HepG2 (cell line): ENCODE data around the gene RRAD. TPM values are rescaled to one million over a fixed set of nuclear protein-coding genes. Genes with fewer than 3 reads are reported as not detected.

Experiments
- ATAC-seq: fragments of 200-7000 bp; cut with Tn5 transposase; 3 replicates; pipeline ENCODE4 v1.9.1; 2020; ENCODE audit warnings: mild to moderate bottlenecking, moderate library complexity
- BruUV-seq: library from RNA; stranded (reverse); fragments of 400-500 nt; replicated peaks from 2 replicates; lab custom pipeline; 2021; lab: Mats Ljungman, UMichigan
- CTCF ChIA-PET: fragments of 300-600 bp; formaldehyde crosslinking; extraction: SDS; loops from one replicate; lab custom pipeline; 2021; ENCODE audit warnings: low total read pairs, inconsistent platforms, low intra/inter-chr PET ratio; lab: Yijun Ruan, JAX
- POLR2A ChIA-PET: fragments of 350-600 bp; sonication (Branson Sonifier 250); formaldehyde crosslinking; loops from one replicate; lab custom pipeline; 2020; ENCODE audit warnings: antibody characterized with exemption, inconsistent platforms; lab: Yijun Ruan, JAX
- DNase-seq: peaks from one replicate; pipeline ENCODE4 v3.0.0-alpha.2; 2015; ENCODE audit warnings: low spot score
- FAIRE-seq: peaks from 3 replicates; lab custom pipeline; 2011; peaks lifted over from hg19 to GRCh38; lab: Jason Lieb, UNC
- H2AFZ ChIP-seq: one replicate; pipeline ENCODE4 v1.6.1; 2011; ENCODE audit warnings: low read length, inconsistent platforms
- H3K27ac ChIP-seq: fragments of 300-600 bp; 3 replicates; pipeline ENCODE4 v1.8.0; 2011; ENCODE audit warnings: mixed run types, mild to moderate bottlenecking, mixed read lengths, low read length, inconsistent platforms; ENCODE audit not compliant: insufficient read depth; ENCODE audit errors: extremely low read length
- H3K27me3 ChIP-seq, 2 experiments: fragments of 200-600 bp in 1 of 2; 2 replicates in 1 of 2; 3 replicates in 1 of 2; pipeline versions ENCODE4 v1.6.0 to v1.8.0; 2011; ENCODE audit warnings: low read length in 2 of 2, mild to moderate bottlenecking in 2 of 2, moderate library complexity in 2 of 2, inconsistent platforms in 1 of 2; ENCODE audit not compliant: insufficient read depth in 2 of 2, control insufficient read depth in 1 of 2
- H3K36me3 ChIP-seq, 2 experiments: fragments of 200-600 bp in 1 of 2; replicated peaks in 1 of 2; 2 replicates in 1 of 2; 3 replicates in 1 of 2; pipeline versions ENCODE4 v1.5.1 to v1.8.0; 2011; ENCODE audit warnings: low read length in 2 of 2, inconsistent platforms in 1 of 2; ENCODE audit not compliant: insufficient read depth in 2 of 2, control insufficient read depth in 1 of 2
- H3K4me1 ChIP-seq: 2 replicates; pipeline ENCODE4 v1.5.1; 2012; ENCODE audit warnings: low read length, inconsistent platforms; ENCODE audit not compliant: insufficient read depth
- H3K4me2 ChIP-seq: 2 replicates; pipeline ENCODE4 v1.6.0; 2011; ENCODE audit warnings: low read depth, low read length, inconsistent platforms
- H3K4me3 ChIP-seq, 3 experiments: fragments of 200-600 bp in 1 of 3; sonication (generic), shearing (Covaris generic) in 1 of 3; replicated peaks in 1 of 3; 2 replicates each; pipeline ENCODE4 v1.5.1; 2011 to 2016; ENCODE audit warnings: low read length in 3 of 3, inconsistent platforms in 2 of 3, low read depth in 2 of 3, mild to moderate bottlenecking in 2 of 3, control low read depth in 1 of 3, mixed read lengths in 1 of 3; ENCODE audit not compliant: insufficient read depth in 1 of 3
- H3K79me2 ChIP-seq: one replicate; pipeline ENCODE4 v1.6.1; 2011; ENCODE audit warnings: low read length, inconsistent platforms; ENCODE audit not compliant: insufficient read depth
- H3K9ac ChIP-seq: 2 replicates; pipeline ENCODE4 v1.6.0; 2011; ENCODE audit warnings: mild to moderate bottlenecking, low read depth, low read length, inconsistent platforms; ENCODE audit not compliant: insufficient read depth
- H3K9me3 ChIP-seq: 2 replicates; pipeline ENCODE4 v1.5.1; 2012; ENCODE audit warnings: mild to moderate bottlenecking, low read length
- H4K20me1 ChIP-seq: 2 replicates; pipeline ENCODE4 v1.6.0; 2011; ENCODE audit warnings: inconsistent platforms, mild to moderate bottlenecking, low read length, moderate library complexity; ENCODE audit not compliant: insufficient read depth
- JARID2 ChIP-seq: sonication (generic); formaldehyde crosslinking; IDR thresholded peaks from 2 replicates; pipeline ENCODE4 v1.8.1; 2023; ENCODE audit warnings: missing genetic modification reagents, inconsistent platforms; ENCODE audit not compliant: insufficient replicate concordance
- NFE2L2 ChIP-seq: fragments of 150-350 bp; IDR thresholded peaks from 2 replicates; pipeline ENCODE4 v1.6.1; 2014; ENCODE audit warnings: low read length
- NFKBIZ ChIP-seq: IDR thresholded peaks from 2 replicates; pipeline ENCODE4 v1.6.1; 2018; ENCODE audit warnings: missing genetic modification reagents, missing compliant biosample characterization
- TFAP4 ChIP-seq: sonication (generic); IDR thresholded peaks from 2 replicates; pipeline ENCODE4 v1.6.1; 2016; ENCODE audit warnings: low read depth, borderline replicate concordance
- ZBTB21 ChIP-seq: sonication (generic); formaldehyde crosslinking; IDR thresholded peaks from 2 replicates; pipeline ENCODE4 v1.4.0; 2020; ENCODE audit warnings: missing genetic modification reagents
- ZFAT ChIP-seq: sonication (generic); formaldehyde crosslinking; conservative IDR thresholded peaks from 2 replicates; pipeline ENCODE4 v1.8.1; 2023; ENCODE audit warnings: missing genetic modification reagents, inconsistent platforms
- ZMYM3 ChIP-seq: sonication (generic); formaldehyde crosslinking; IDR thresholded peaks from 2 replicates; pipeline ENCODE4 v1.5.1; 2020; ENCODE audit warnings: mild to moderate bottlenecking, missing genetic modification reagents
- WGBS: methylation state at CpG from one replicate; pipeline ENCODE4 v1.1.6; 2017; ENCODE audit warnings: low lambda C conversion rate; 5-methylcytosine and 5-hydroxymethylcytosine counted together
- in situ Hi-C: cut with HindIII; loops from 2 replicates; pipeline ENCODE4 v1.10.0; 2017; ENCODE audit warnings: low pct_unique_long_range_greater_than_20kb; ENCODE audit not compliant: extremely low pct_ligation_motif_present
- intact Hi-C: fragments of 100-400 bp; cut with micrococcal nuclease; formaldehyde crosslinking; loops from one replicate; pipeline ENCODE4 v1.10.0; 2022; ENCODE audit not compliant: unreplicated experiment
- polyA plus RNA-seq, 8 experiments: library from polyadenylated mRNA; depleted of rRNA in 3 of 8; stranded (reverse) in 7 of 8; unstranded in 1 of 8; fragments of >200 nt; fragmentation: Illumina TruSeq in 4 of 8; extraction: Trizol in 4 of 8; gene quantifications; 2 replicates each; pipeline versions ENCODE4 v1.2.1 to v1.2.3, GENCODE V29; 2011 to 2016; ENCODE audit warnings: low read depth in 4 of 8, missing spikeins in 1 of 8, mixed read lengths in 1 of 8; ENCODE audit not compliant: insufficient read depth in 1 of 8
- total RNA-seq, 5 experiments: library from RNA; depleted of rRNA; stranded (reverse); fragments of >200 nt; fragmentation: Illumina TruSeq; extraction: Trizol; gene quantifications; 2 replicates each; pipeline ENCODE4 v1.2.3, GENCODE V29; 2016; ENCODE audit warnings: low read depth in 1 of 5
- TF ChIP-seq, protein P1 (sequence below): sonication (generic); formaldehyde crosslinking; IDR thresholded peaks from 2 replicates; pipeline ENCODE4 v1.5.0; 2020; ENCODE audit warnings: missing genetic modification reagents
- TF ChIP-seq, protein P2 (sequence below): sonication (generic); formaldehyde crosslinking; IDR thresholded peaks from 2 replicates; pipeline ENCODE4 v1.8.0; 2022; ENCODE audit warnings: missing genetic modification reagents, mild to moderate bottlenecking, borderline replicate concordance
- TF ChIP-seq, protein P3 (sequence below): sonication (generic); formaldehyde crosslinking; IDR thresholded peaks from 2 replicates; pipeline ENCODE4 v1.4.0; 2020; ENCODE audit warnings: missing genetic modification reagents, borderline replicate concordance
- TF ChIP-seq, protein P4 (sequence below): sonication (generic); formaldehyde crosslinking; IDR thresholded peaks from 2 replicates; pipeline ENCODE4 v1.9.0; 2021; ENCODE audit warnings: missing genetic modification reagents, mild to moderate bottlenecking, borderline replicate concordance
- TF ChIP-seq, protein P5 (sequence below): sonication (generic); formaldehyde crosslinking; IDR thresholded peaks from 2 replicates; pipeline ENCODE4 v1.5.1; 2020; ENCODE audit warnings: missing genetic modification reagents, mild to moderate bottlenecking, borderline replicate concordance

RRAD gene
- total and polyA plus RNA-seq, 2 of the 13 experiments (the other 11 are each of a cell fraction or from before 2014, with no cell fraction given), result 0.80 to 1.1 TPM

DNA sequence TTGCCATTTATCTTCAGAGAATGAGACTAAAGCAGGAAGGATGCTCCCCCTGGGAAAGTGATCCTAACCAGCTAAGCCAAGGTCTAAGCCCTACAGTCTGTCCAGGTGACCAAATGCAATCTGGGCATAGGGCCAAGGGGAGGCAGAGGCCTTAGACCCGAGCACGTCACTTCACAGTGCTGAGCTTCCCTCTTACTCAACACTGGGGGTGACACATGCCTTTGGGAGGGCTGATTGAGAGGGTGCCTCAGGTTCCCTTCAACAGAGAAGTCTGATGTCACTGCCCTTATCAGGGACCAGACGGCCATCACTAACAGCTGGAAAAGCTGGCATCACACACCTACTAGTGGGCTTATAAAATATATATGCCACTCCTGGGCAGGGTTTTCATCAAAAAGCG is 4.9 kb upstream of the RRAD start:
- Histone ChIP-seq H2AFZ (no peak overlapping the region), H3K27ac (no peak overlapping the region), H3K79me2 (peaks cover 17% of the 10 kb centered on the region), H3K9ac (no peak overlapping the region), H3K9me3 (no peaks in the 10 kb centered on the region), H4K20me1 (no peaks in the 10 kb centered on the region), H3K4me2 (no peak overlapping the region), H3K4me1 (peaks cover 69% of the 10 kb centered on the region), H3K36me3 (peaks cover 0 to 5% of the 10 kb centered on the region in 2 experiments; a peak in 2 of 5 replicates), H3K4me3 (no peak overlapping the region), H3K27me3 (peaks cover 5 to 16% of the 10 kb centered on the region in 2 experiments; a peak in 3 of 5 replicates)
- ATAC-seq, result no peak
- no TSS peak for BruUV-seq
- FAIRE-seq, result peak; percentile 54
- 53% methylated on average over 4 of the region's 4 CpGs for WGBS
- intact Hi-C loops (no loop called here), in situ Hi-C loops (no loop called here)
- CTCF ChIA-PET, result interaction anchor here (1.9 kb wide), 1 partner anchor 35 kb away, joined by 5 read pairs; no protein-coding TSS in a partner anchor
- POLR2A ChIA-PET, result interaction anchor here (0.7 to 2.6 kb wide), 7 partner anchors 9 to 231 kb away, joined by 3 to 10 read pairs (median 3); partner anchors contain the start of genes CDH16 and PDP2
- peak; percentile 76 for DNase-seq
- TF ChIP-seq NFKBIZ (CRISPR knock-in tag) (no peak), JARID2 (CRISPR knock-in tag) (no peak), ZMYM3 (CRISPR knock-in tag) (no peak), TFAP4 (peak; percentile 19; the same call in 1 of the 2 replicates), NFE2L2 (no peak), ZBTB21 (CRISPR knock-in tag) (peak; percentile 66; the same call in 1 of the 2 replicates), ZFAT (CRISPR knock-in tag) (no peak)
- TF ChIP-seq, protein P1, sequence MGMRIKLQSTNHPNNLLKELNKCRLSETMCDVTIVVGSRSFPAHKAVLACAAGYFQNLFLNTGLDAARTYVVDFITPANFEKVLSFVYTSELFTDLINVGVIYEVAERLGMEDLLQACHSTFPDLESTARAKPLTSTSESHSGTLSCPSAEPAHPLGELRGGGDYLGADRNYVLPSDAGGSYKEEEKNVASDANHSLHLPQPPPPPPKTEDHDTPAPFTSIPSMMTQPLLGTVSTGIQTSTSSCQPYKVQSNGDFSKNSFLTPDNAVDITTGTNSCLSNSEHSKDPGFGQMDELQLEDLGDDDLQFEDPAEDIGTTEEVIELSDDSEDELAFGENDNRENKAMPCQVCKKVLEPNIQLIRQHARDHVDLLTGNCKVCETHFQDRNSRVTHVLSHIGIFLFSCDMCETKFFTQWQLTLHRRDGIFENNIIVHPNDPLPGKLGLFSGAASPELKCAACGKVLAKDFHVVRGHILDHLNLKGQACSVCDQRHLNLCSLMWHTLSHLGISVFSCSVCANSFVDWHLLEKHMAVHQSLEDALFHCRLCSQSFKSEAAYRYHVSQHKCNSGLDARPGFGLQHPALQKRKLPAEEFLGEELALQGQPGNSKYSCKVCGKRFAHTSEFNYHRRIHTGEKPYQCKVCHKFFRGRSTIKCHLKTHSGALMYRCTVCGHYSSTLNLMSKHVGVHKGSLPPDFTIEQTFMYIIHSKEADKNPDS, result no peak
- TF ChIP-seq, protein P2, sequence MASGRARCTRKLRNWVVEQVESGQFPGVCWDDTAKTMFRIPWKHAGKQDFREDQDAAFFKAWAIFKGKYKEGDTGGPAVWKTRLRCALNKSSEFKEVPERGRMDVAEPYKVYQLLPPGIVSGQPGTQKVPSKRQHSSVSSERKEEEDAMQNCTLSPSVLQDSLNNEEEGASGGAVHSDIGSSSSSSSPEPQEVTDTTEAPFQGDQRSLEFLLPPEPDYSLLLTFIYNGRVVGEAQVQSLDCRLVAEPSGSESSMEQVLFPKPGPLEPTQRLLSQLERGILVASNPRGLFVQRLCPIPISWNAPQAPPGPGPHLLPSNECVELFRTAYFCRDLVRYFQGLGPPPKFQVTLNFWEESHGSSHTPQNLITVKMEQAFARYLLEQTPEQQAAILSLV, result no peak
- TF ChIP-seq, protein P3, sequence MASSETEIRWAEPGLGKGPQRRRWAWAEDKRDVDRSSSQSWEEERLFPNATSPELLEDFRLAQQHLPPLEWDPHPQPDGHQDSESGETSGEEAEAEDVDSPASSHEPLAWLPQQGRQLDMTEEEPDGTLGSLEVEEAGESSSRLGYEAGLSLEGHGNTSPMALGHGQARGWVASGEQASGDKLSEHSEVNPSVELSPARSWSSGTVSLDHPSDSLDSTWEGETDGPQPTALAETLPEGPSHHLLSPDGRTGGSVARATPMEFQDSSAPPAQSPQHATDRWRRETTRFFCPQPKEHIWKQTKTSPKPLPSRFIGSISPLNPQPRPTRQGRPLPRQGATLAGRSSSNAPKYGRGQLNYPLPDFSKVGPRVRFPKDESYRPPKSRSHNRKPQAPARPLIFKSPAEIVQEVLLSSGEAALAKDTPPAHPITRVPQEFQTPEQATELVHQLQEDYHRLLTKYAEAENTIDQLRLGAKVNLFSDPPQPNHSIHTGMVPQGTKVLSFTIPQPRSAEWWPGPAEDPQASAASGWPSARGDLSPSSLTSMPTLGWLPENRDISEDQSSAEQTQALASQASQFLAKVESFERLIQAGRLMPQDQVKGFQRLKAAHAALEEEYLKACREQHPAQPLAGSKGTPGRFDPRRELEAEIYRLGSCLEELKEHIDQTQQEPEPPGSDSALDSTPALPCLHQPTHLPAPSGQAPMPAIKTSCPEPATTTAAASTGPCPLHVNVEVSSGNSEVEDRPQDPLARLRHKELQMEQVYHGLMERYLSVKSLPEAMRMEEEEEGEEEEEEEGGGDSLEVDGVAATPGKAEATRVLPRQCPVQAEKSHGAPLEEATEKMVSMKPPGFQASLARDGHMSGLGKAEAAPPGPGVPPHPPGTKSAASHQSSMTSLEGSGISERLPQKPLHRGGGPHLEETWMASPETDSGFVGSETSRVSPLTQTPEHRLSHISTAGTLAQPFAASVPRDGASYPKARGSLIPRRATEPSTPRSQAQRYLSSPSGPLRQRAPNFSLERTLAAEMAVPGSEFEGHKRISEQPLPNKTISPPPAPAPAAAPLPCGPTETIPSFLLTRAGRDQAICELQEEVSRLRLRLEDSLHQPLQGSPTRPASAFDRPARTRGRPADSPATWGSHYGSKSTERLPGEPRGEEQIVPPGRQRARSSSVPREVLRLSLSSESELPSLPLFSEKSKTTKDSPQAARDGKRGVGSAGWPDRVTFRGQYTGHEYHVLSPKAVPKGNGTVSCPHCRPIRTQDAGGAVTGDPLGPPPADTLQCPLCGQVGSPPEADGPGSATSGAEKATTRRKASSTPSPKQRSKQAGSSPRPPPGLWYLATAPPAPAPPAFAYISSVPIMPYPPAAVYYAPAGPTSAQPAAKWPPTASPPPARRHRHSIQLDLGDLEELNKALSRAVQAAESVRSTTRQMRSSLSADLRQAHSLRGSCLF (CRISPR knock-in tag), result no peak
- TF ChIP-seq, protein P4, sequence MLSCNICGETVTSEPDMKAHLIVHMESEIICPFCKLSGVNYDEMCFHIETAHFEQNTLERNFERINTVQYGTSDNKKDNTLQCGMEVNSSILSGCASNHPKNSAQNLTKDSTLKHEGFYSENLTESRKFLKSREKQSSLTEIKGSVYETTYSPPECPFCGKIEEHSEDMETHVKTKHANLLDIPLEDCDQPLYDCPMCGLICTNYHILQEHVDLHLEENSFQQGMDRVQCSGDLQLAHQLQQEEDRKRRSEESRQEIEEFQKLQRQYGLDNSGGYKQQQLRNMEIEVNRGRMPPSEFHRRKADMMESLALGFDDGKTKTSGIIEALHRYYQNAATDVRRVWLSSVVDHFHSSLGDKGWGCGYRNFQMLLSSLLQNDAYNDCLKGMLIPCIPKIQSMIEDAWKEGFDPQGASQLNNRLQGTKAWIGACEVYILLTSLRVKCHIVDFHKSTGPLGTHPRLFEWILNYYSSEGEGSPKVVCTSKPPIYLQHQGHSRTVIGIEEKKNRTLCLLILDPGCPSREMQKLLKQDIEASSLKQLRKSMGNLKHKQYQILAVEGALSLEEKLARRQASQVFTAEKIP (CRISPR knock-in tag), result no peak
- TF ChIP-seq, protein P5, sequence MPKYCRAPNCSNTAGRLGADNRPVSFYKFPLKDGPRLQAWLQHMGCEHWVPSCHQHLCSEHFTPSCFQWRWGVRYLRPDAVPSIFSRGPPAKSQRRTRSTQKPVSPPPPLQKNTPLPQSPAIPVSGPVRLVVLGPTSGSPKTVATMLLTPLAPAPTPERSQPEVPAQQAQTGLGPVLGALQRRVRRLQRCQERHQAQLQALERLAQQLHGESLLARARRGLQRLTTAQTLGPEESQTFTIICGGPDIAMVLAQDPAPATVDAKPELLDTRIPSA (CRISPR knock-in tag), result no peak
